B cell (primary cell): ENCODE data around the gene VPS13A. TPM values are rescaled to one million over a fixed set of nuclear protein-coding genes. Genes with fewer than 3 reads are reported as not detected.

ENCODE experiments used
- ATAC-seq: fragments of 200-7000 bp; cut with Tn5 transposase; one replicate; pipeline ENCODE4 v1.10.0; 2021; ENCODE audit warnings: low read depth, mild to moderate bottlenecking, moderate number of reproducible peaks, moderate library complexity
- CTCF ChIA-PET: fragments of 350-600 bp; sonication (Branson Sonifier 250); formaldehyde crosslinking; loops from one replicate; lab custom pipeline; 2021; ENCODE audit warnings: antibody characterized with exemption, inconsistent platforms; lab: Charles Lee
- POLR2A ChIA-PET: fragments of 350-600 bp; sonication (Branson Sonifier 250); formaldehyde crosslinking; loops from one replicate; lab custom pipeline; 2021; ENCODE audit warnings: antibody characterized with exemption; lab: Charles Lee
- DNase-seq: peaks from one replicate; pipeline ENCODE4 v3.0.0; 2013
- H2AFZ ChIP-seq: 2 replicates; pipeline ENCODE4 v1.6.1; 2012; ENCODE audit warnings: mild to moderate bottlenecking, low read depth, low read length; ENCODE audit not compliant: insufficient read depth, poor library complexity, severe bottlenecking
- H3K27ac ChIP-seq, 2 donors: 1 replicate in 1 of 2; 2 replicates in 1 of 2; pipeline ENCODE4 v1.5.1; 2012 to 2013; ENCODE audit warnings: low read length in 2 of 2, mild to moderate bottlenecking in 2 of 2, moderate library complexity in 1 of 2
- H3K27me3 ChIP-seq, 4 experiments: fragments of 200-600 bp in 1 of 4; sonication (generic) in 1 of 4; replicated peaks in 1 of 4; 1 replicate in 2 of 4; 2 replicates in 2 of 4; pipeline versions ENCODE4 v1.6.1 to v1.7.0; 2013 to 2016; ENCODE audit warnings: low read length in 3 of 4, mild to moderate bottlenecking in 2 of 4, mixed read lengths in 1 of 4, moderate library complexity in 1 of 4; ENCODE audit not compliant: insufficient read depth in 4 of 4, control insufficient read depth in 3 of 4; ENCODE audit errors: control extremely low read depth in 1 of 4
- H3K36me3 ChIP-seq, 2 experiments: replicated peaks in 1 of 2; 1 replicate in 1 of 2; 2 replicates in 1 of 2; pipeline versions ENCODE4 v1.6.1 to v1.7.1; 2013; ENCODE audit warnings: low read length in 1 of 2; ENCODE audit not compliant: insufficient read depth in 2 of 2, control insufficient read depth in 1 of 2; ENCODE audit errors: control extremely low read depth in 1 of 2, extremely low read depth in 1 of 2
- H3K4me1 ChIP-seq, 2 donors: fragments of 200-600 bp in 1 of 2; sonication (generic) in 1 of 2; 1 replicate in 1 of 2; 2 replicates in 1 of 2; pipeline versions ENCODE4 v1.5.1 to v1.6.1; 2013 to 2017; ENCODE audit warnings: low read length in 2 of 2; ENCODE audit not compliant: control insufficient read depth in 2 of 2, insufficient read depth in 2 of 2
- H3K4me2 ChIP-seq: replicated peaks from 2 replicates; pipeline ENCODE3; 2012; ENCODE audit warnings: mild to moderate bottlenecking, low read depth, low read length; ENCODE audit not compliant: poor library complexity, severe bottlenecking
- H3K4me3 ChIP-seq, 5 experiments: fragments of 200-600 bp in 1 of 5; sonication (generic) in 1 of 5; 1 replicate in 3 of 5; 2 replicates in 2 of 5; pipeline versions ENCODE4 v1.5.1 to v1.7.0; 2011 to 2016; ENCODE audit warnings: low read length in 4 of 5, mild to moderate bottlenecking in 4 of 5, low read depth in 2 of 5, control low read depth in 1 of 5, moderate library complexity in 1 of 5; ENCODE audit not compliant: insufficient read depth in 1 of 5; ENCODE audit errors: control extremely low read depth in 1 of 5, extremely low read depth in 1 of 5
- H3K79me2 ChIP-seq: fragments of 200-600 bp; sonication (generic); one replicate; pipeline ENCODE4 v1.6.0; 2016; ENCODE audit warnings: low read length; ENCODE audit not compliant: control insufficient read depth, insufficient read depth
- H3K9ac ChIP-seq: fragments of 200-600 bp; sonication (generic); 2 replicates; pipeline ENCODE4 v1.6.1; 2017; ENCODE audit warnings: mild to moderate bottlenecking, low read length, moderate library complexity
- H3K9me3 ChIP-seq, 3 donors: one replicate each; pipeline versions ENCODE4 v1.6.1 to v1.7.1; 2013; ENCODE audit warnings: low read length in 2 of 3; ENCODE audit not compliant: control insufficient read depth in 2 of 3, insufficient read depth in 1 of 3; ENCODE audit errors: control extremely low read depth in 1 of 3
- H4K20me1 ChIP-seq: 2 replicates; pipeline ENCODE4 v1.6.0; 2012; ENCODE audit warnings: mild to moderate bottlenecking, low read length; ENCODE audit not compliant: insufficient read depth, control insufficient read depth, poor library complexity, severe bottlenecking
- H3K27ac Mint-ChIP-seq: one replicate; pipeline ENCODE4 v1.8.0; 2021; ENCODE audit warnings: mixed read lengths
- H3K27me3 Mint-ChIP-seq: one replicate; pipeline ENCODE4 v1.8.0; 2021; ENCODE audit warnings: mixed read lengths
- H3K4me1 Mint-ChIP-seq: one replicate; pipeline ENCODE4 v1.8.0; 2021; ENCODE audit warnings: mixed read lengths
- H3K4me3 Mint-ChIP-seq: one replicate; pipeline ENCODE4 v1.8.0; 2021; ENCODE audit warnings: mixed read lengths
- H3K9me3 Mint-ChIP-seq: one replicate; pipeline ENCODE4 v1.8.0; 2022; ENCODE audit warnings: mixed read lengths; ENCODE audit not compliant: insufficient read depth
- EZH2 ChIP-seq: IDR thresholded peaks from 2 replicates; pipeline ENCODE4 v1.6.1; 2012; ENCODE audit warnings: borderline replicate concordance, low read depth, mild to moderate bottlenecking, moderate library complexity, low read length; ENCODE audit not compliant: insufficient read depth, poor library complexity, severe bottlenecking
- WGBS: methylation state at CpG from one replicate; pipeline ENCODE4 v1.1.5; 2013; ENCODE audit warnings: missing lambda C conversion rate; ENCODE audit not compliant: insufficient coverage; 5-methylcytosine and 5-hydroxymethylcytosine counted together
- intact Hi-C: fragments of 100-400 bp; cut with micrococcal nuclease; formaldehyde crosslinking; loops from one replicate; pipeline ENCODE4 v1.10.0; 2022
- polyA plus RNA-seq: library from polyadenylated mRNA; depleted of rRNA; stranded (reverse); fragments of >200 nt; gene quantifications from 2 replicates; pipeline ENCODE4 v1.2.3, GENCODE V29; 2012
- total RNA-seq, 2 donors: library from RNA; stranded (reverse); fragments of 120-200 nt in 1 of 2; gene quantifications; 1 replicate in 1 of 2; 2 replicates in 1 of 2; pipeline versions ENCODE4 v1.2.3 to v1.2.4, GENCODE V29; 2013 to 2022
- TF ChIP-seq, protein P1 (sequence below): fragments of 200-600 bp; IDR thresholded peaks from one replicate; pipeline ENCODE4 v1.8.0; 2022; ENCODE audit warnings: antibody characterized with exemption, mild to moderate bottlenecking

VPS13A gene
- total and polyA plus RNA-seq, 2 donors (not counting 1 experiment from before 2014, with no cell fraction given), result 6.5 to 57.8 TPM

DNA sequence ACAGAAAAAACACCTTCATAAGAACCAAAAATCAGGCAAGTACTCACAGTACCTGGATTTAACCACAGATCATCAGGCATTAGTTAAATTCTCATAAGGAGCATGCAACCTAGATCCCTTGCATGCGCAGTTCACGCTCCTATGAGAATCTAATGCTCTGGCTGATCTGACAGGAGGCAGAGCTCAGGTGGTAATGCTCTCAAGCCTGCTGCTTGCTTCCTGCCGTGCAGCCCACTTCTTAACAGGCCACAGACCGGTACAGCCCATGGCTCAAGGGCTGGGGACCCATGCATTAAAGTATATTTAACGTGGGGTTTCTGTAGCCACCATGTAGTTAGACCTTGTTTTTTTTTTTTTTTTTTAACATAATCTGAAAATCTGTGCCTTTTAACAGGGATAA lies 147.7 kb downstream of the VPS13A start:
- Histone ChIP-seq H3K79me2 (no peaks in the 10 kb centered on the region), H3K4me2 (no peak overlapping the region), H3K27me3 (no peaks in the 10 kb centered on the region), H3K4me3 (no peak overlapping the region), H3K9me3 (no peaks in the 10 kb centered on the region), H3K36me3 (peaks cover 8 to 12% of the 10 kb centered on the region in 2 experiments), H3K27ac (no peak overlapping the region), H2AFZ (no peak overlapping the region), H3K4me1 (no peaks in the 10 kb centered on the region), H4K20me1 (no peaks in the 10 kb centered on the region), H3K9ac (no peak overlapping the region)
- H3K27ac Mint-ChIP-seq, result no peak overlapping the region
- H3K9me3 Mint-ChIP-seq, result no peaks in the 10 kb centered on the region
- no peaks in the 10 kb centered on the region for H3K27me3 Mint-ChIP-seq
- whole genome bisulfite sequencing, result 99% methylated on average over 4 of the region's 5 CpGs
- intact Hi-C loops, result no loop called here
- no peaks in the 10 kb centered on the region for H3K4me1 Mint-ChIP-seq
- no peak overlapping the region for H3K4me3 Mint-ChIP-seq
- ChIA-PET CTCF (no interaction called here), POLR2A (interaction anchor here (0.6 kb wide), 1 partner anchor 643 kb away, joined by 3 read pairs; no protein-coding TSS in a partner anchor)
- TF ChIP-seq EZH2, result no peak
- TF ChIP-seq, protein P1, sequence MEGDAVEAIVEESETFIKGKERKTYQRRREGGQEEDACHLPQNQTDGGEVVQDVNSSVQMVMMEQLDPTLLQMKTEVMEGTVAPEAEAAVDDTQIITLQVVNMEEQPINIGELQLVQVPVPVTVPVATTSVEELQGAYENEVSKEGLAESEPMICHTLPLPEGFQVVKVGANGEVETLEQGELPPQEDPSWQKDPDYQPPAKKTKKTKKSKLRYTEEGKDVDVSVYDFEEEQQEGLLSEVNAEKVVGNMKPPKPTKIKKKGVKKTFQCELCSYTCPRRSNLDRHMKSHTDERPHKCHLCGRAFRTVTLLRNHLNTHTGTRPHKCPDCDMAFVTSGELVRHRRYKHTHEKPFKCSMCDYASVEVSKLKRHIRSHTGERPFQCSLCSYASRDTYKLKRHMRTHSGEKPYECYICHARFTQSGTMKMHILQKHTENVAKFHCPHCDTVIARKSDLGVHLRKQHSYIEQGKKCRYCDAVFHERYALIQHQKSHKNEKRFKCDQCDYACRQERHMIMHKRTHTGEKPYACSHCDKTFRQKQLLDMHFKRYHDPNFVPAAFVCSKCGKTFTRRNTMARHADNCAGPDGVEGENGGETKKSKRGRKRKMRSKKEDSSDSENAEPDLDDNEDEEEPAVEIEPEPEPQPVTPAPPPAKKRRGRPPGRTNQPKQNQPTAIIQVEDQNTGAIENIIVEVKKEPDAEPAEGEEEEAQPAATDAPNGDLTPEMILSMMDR, result no peak
- DNase-seq, result no peak
- ATAC-seq, result no peak

DNA sequence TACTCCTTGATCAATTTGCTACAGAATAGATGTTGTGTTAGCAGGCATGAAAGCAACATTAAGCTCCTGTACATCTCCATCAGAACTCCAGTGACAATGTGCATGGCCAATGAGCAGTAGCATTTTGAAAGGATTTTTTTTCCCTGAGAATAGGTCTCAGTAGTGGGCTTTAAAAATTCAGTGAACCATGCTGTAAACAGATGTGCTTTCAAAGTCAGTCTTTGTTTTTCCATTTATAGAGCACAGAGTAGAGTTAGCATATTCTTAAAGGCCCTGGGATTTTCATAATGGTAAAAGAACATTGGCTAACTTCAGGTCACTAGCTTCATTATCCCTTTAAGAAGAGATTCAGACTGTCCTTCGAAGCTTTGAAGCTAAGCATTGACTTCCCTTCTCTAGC lies 150.8 kb downstream of the VPS13A start:
- Histone ChIP-seq H3K4me2 (no peak overlapping the region), H2AFZ (no peak overlapping the region), H3K79me2 (no peaks in the 10 kb centered on the region), H3K9ac (no peak overlapping the region), H3K4me3 (no peak overlapping the region), H3K27ac (no peak overlapping the region), H3K27me3 (no peaks in the 10 kb centered on the region), H4K20me1 (no peaks in the 10 kb centered on the region), H3K4me1 (no peaks in the 10 kb centered on the region), H3K9me3 (no peaks in the 10 kb centered on the region), H3K36me3 (peaks cover 10 to 11% of the 10 kb centered on the region in 2 experiments)
- CTCF ChIA-PET, result interaction anchor here (0.6 kb wide), 1 partner anchor 20 kb away, joined by 4 read pairs; no protein-coding TSS in a partner anchor
- no peak for TF ChIP-seq EZH2
- TF ChIP-seq, protein P1, result no peak
- ATAC-seq, result no peak
- Mint-ChIP-seq H3K9me3 (no peaks in the 10 kb centered on the region), H3K27me3 (no peaks in the 10 kb centered on the region), H3K4me1 (no peaks in the 10 kb centered on the region), H3K27ac (no peak overlapping the region), H3K4me3 (no peak overlapping the region)
- DNase-seq, result no peak
- intact Hi-C loops, result no loop called here
- WGBS, result no CpG with 5 or more reads among the region's 1 CpG
- POLR2A ChIA-PET, result no interaction called here
